IMR-90 (cell line): ENCODE data around the gene PITX1. TPM values are rescaled to one million over a fixed set of nuclear protein-coding genes. Genes with fewer than 3 reads are reported as not detected.

ENCODE experiments used
- ATAC-seq: fragments of 200-7000 bp; cut with Tn5 transposase; 2 replicates; pipeline ENCODE4 v1.9.1; 2020; ENCODE audit warnings: low read depth, mild to moderate bottlenecking, moderate library complexity
- BruUV-seq: library from RNA; stranded (reverse); fragments of 400-500 nt; replicated peaks from 2 replicates; lab custom pipeline; 2021; lab: Mats Ljungman, UMichigan
- CTCF ChIA-PET: fragments of 300-600 bp; formaldehyde crosslinking; extraction: SDS; loops from one replicate; lab custom pipeline; 2021; ENCODE audit warnings: antibody characterized with exemption; lab: Yijun Ruan, JAX
- POLR2A ChIA-PET: fragments of 300-600 bp; sonication (Branson Sonifier 250); formaldehyde crosslinking; loops from one replicate; lab custom pipeline; 2022; ENCODE audit warnings: antibody characterized with exemption; ENCODE audit not compliant: unreplicated experiment; lab: Charles Lee
- DNase-seq: peaks from one replicate; pipeline ENCODE4 v3.0.0; 2013
- H2AFZ ChIP-seq: replicated peaks from 2 replicates; pipeline ENCODE3; 2013; ENCODE audit warnings: low read length, mild to moderate bottlenecking; ENCODE audit not compliant: poor library complexity
- H2AK5ac ChIP-seq: 2 replicates; pipeline ENCODE4 v1.6.1; 2013; ENCODE audit warnings: low read depth, low read length, inconsistent platforms
- H2AK9ac ChIP-seq: replicated peaks from 2 replicates; pipeline ENCODE3; 2013; ENCODE audit warnings: mild to moderate bottlenecking, low read depth, low read length, moderate library complexity; ENCODE audit not compliant: poor library complexity
- H2BK120ac ChIP-seq: 2 replicates; pipeline ENCODE4 v1.6.1; 2013; ENCODE audit warnings: low read depth, low read length, inconsistent platforms
- H2BK15ac ChIP-seq: 3 replicates; pipeline ENCODE4 v1.6.1; 2013; ENCODE audit warnings: low read depth, low read length, inconsistent platforms
- H2BK20ac ChIP-seq: 2 replicates; pipeline ENCODE4 v1.6.1; 2013; ENCODE audit warnings: low read depth, mild to moderate bottlenecking, inconsistent platforms, low read length, moderate library complexity
- H2BK5ac ChIP-seq: 2 replicates; pipeline ENCODE4 v1.6.1; 2013; ENCODE audit warnings: mild to moderate bottlenecking, low read depth, low read length, inconsistent platforms; ENCODE audit not compliant: poor library complexity, severe bottlenecking
- H3K14ac ChIP-seq: replicated peaks from 2 replicates; pipeline ENCODE4 v1.6.1; 2013; ENCODE audit warnings: low read depth, low read length, inconsistent platforms
- H3K18ac ChIP-seq: 2 replicates; pipeline ENCODE4 v1.6.1; 2013; ENCODE audit warnings: low read depth, low read length, control low read depth
- H3K23ac ChIP-seq: 2 replicates; pipeline ENCODE4 v1.6.1; 2013; ENCODE audit warnings: low read depth, low read length, inconsistent platforms
- H3K27ac ChIP-seq: 2 replicates; pipeline ENCODE4 v1.5.1; 2013; ENCODE audit warnings: mild to moderate bottlenecking, control low read depth, low read length; ENCODE audit not compliant: insufficient read depth
- H3K27me3 ChIP-seq: 2 replicates; pipeline ENCODE4 v1.6.1; 2013; ENCODE audit warnings: low read length; ENCODE audit not compliant: control insufficient read depth, insufficient read depth
- H3K36me3 ChIP-seq: 2 replicates; pipeline ENCODE4 v1.6.1; 2013; ENCODE audit warnings: low read length, mixed read lengths; ENCODE audit not compliant: control insufficient read depth, insufficient read depth
- H3K4ac ChIP-seq: 2 replicates; pipeline ENCODE4 v1.6.1; 2013; ENCODE audit warnings: low read depth, low read length, inconsistent platforms
- H3K4me1 ChIP-seq: 2 replicates; pipeline ENCODE4 v1.6.1; 2013; ENCODE audit warnings: low read length, mixed read lengths; ENCODE audit not compliant: control insufficient read depth, insufficient read depth
- H3K4me2 ChIP-seq: 2 replicates; pipeline ENCODE4 v1.6.1; 2013; ENCODE audit warnings: low read depth, mild to moderate bottlenecking, control low read depth, low read length, moderate library complexity
- H3K4me3 ChIP-seq: 2 replicates; pipeline ENCODE4 v1.5.1; 2013; ENCODE audit warnings: low read depth, mild to moderate bottlenecking, control low read depth, low read length, moderate library complexity; ENCODE audit not compliant: insufficient read depth
- H3K56ac ChIP-seq: 2 replicates; pipeline ENCODE4 v1.6.1; 2013; ENCODE audit warnings: low read length, inconsistent platforms; ENCODE audit not compliant: insufficient read depth; ENCODE audit errors: extremely low read depth
- H3K79me1 ChIP-seq, 2 experiments: 2 replicates each; pipeline ENCODE4 v1.6.1; 2013; ENCODE audit warnings: low read length in 2 of 2, inconsistent platforms in 1 of 2, low read depth in 1 of 2
- H3K9ac ChIP-seq: 2 replicates; pipeline ENCODE4 v1.6.1; 2013; ENCODE audit warnings: low read depth, low read length, control low read depth
- H3K9me1 ChIP-seq: 2 replicates; pipeline ENCODE4 v1.6.1; 2013; ENCODE audit warnings: low read length, inconsistent platforms; ENCODE audit not compliant: insufficient read depth
- H3K9me3 ChIP-seq: 2 replicates; pipeline ENCODE4 v1.6.1; 2013; ENCODE audit warnings: low read length; ENCODE audit not compliant: control insufficient read depth, insufficient read depth
- H4K20me1 ChIP-seq: 2 replicates; pipeline ENCODE4 v1.6.1; 2013; ENCODE audit warnings: low read length, inconsistent platforms; ENCODE audit not compliant: insufficient read depth
- H4K5ac ChIP-seq: 2 replicates; pipeline ENCODE4 v1.6.1; 2013; ENCODE audit warnings: mild to moderate bottlenecking, low read depth, low read length, control low read depth
- H4K8ac ChIP-seq, 2 experiments: 2 replicates each; pipeline ENCODE4 v1.6.1; 2013; ENCODE audit warnings: low read depth in 2 of 2, low read length in 2 of 2, control low read depth in 1 of 2, inconsistent platforms in 1 of 2
- H4K91ac ChIP-seq: 2 replicates; pipeline ENCODE4 v1.6.1; 2013; ENCODE audit warnings: low read depth, low read length, inconsistent platforms; ENCODE audit not compliant: insufficient read depth
- MAZ ChIP-seq: IDR thresholded peaks from 2 replicates; pipeline ENCODE4 v1.6.1; 2012; ENCODE audit warnings: low read depth, mild to moderate bottlenecking, low read length, improper control_type of control experiment, moderate library complexity, borderline replicate concordance
- MXI1 ChIP-seq: IDR thresholded peaks from 2 replicates; pipeline ENCODE4 v1.6.1; 2012; ENCODE audit warnings: low read depth, mild to moderate bottlenecking, low read length, moderate library complexity, borderline replicate concordance
- WGBS, 2 experiments: methylation state at CpG; one replicate each; pipeline versions ENCODE4 v1.1.5 to v1.1.7; 2013; ENCODE audit warnings: missing lambda C conversion rate in 2 of 2; ENCODE audit not compliant: insufficient read length in 1 of 2; ENCODE audit errors: extremely low coverage in 2 of 2; 5-methylcytosine and 5-hydroxymethylcytosine counted together
- dilution Hi-C: fragments of 300-500 bp; cut with HindIII; formaldehyde crosslinking; loops from one replicate; pipeline ENCODE4 v1.14.3; 2018; ENCODE audit warnings: low sequenced_read_pairs; ENCODE audit not compliant: unreplicated experiment
- in situ Hi-C: fragments of 300-500 bp; cut with MboI; formaldehyde crosslinking; loops from 3 replicates; pipeline ENCODE4 v1.14.3; 2019; ENCODE audit warnings: low sequenced_read_pairs, inconsistent platforms, mixed read lengths
- intact Hi-C: fragments of 100-400 bp; cut with micrococcal nuclease; formaldehyde crosslinking; loops from 2 replicates; pipeline ENCODE4 v1.10.0; 2022
- polyA plus RNA-seq, 3 experiments: library from polyadenylated mRNA; depleted of rRNA; stranded (reverse); fragments of >200 nt; gene quantifications; 2 replicates each; pipeline ENCODE4 v1.2.3, GENCODE V29; 2012; ENCODE audit warnings: low replicate concordance in 1 of 3
- total RNA-seq: library from RNA; depleted of rRNA; stranded (reverse); fragments of >200 nt; gene quantifications from 2 replicates; pipeline ENCODE4 v1.2.3, GENCODE V29; 2012

Gene PITX1
- total and polyA plus RNA-seq, 2 of the 4 experiments (the other 2 are of a cell fraction) = 10.4 to 29.8 TPM

- peak overlapping the region; percentile 69 for H3K14ac ChIP-seq
- dilution Hi-C loops (no loop called here), in situ Hi-C loops (no loop called here), intact Hi-C loops (loop anchor here (1.0 to 5.0 kb wide), 3 partner anchors 173 to 298 kb away; no protein-coding TSS in a partner anchor)
- H3K23ac ChIP-seq = peak overlapping the region; percentile 60
- ChIA-PET CTCF (interaction anchor here (0.6 to 1.1 kb wide), 2 partner anchors 157 to 187 kb away, joined by 3 to 4 read pairs; no protein-coding TSS in a partner anchor), POLR2A (interaction anchor here (0.6 kb wide), 1 partner anchor 277 kb away, joined by 5 read pairs; no protein-coding TSS in a partner anchor)
- H3K36me3 ChIP-seq = peaks cover 19% of the 10 kb centered on the region
- no TSS peak for BruUV-seq
- H3K9me1 ChIP-seq = 0 out of 2 replicates have a peak, but pooled peaks cover 6% of the 10 kb centered on the region
- peak overlapping the region; percentile 91 for H4K5ac ChIP-seq
- H2AK5ac ChIP-seq = peak overlapping the region; percentile 81; the same call in 1 of the 2 replicates
- H3K9ac ChIP-seq = peak overlapping the region; percentile 64
- peaks cover 19% of the 10 kb centered on the region; the same call in 1 of the 2 replicates for H3K4me1 ChIP-seq
- peaks cover 23% of the 10 kb centered on the region for H4K20me1 ChIP-seq
- peaks cover 26% of the 10 kb centered on the region for H3K27me3 ChIP-seq
- peak overlapping the region; percentile 91 for H2BK120ac ChIP-seq
- H3K4ac ChIP-seq = peak overlapping the region; percentile 85
- peak overlapping the region; percentile 92 for H3K27ac ChIP-seq
- H4K8ac ChIP-seq = peak overlapping the region; percentile 55 to 87
- H4K91ac ChIP-seq = peak overlapping the region; percentile 91
- peak overlapping the region; percentile 59; the same call in 1 of the 2 replicates for H2BK20ac ChIP-seq
- peak overlapping the region; percentile 95 for H2AK9ac ChIP-seq
- H3K18ac ChIP-seq = peak overlapping the region; percentile 93
- peak overlapping the region; percentile 91 for H3K4me2 ChIP-seq
- WGBS, 2 experiments = 20% methylated on average over 22 of the region's 65 CpGs; no CpG with 5 or more reads in 1 of the 2 experiments
- ATAC-seq = peak; percentile 73
- H3K56ac ChIP-seq = peak overlapping the region; percentile 57; the same call in 1 of the 2 replicates
- H2BK5ac ChIP-seq = peak overlapping the region; percentile 65
- H3K9me3 ChIP-seq = peaks cover 11% of the 10 kb centered on the region; the same call in 1 of the 2 replicates
- peak overlapping the region; percentile 60 for H3K4me3 ChIP-seq
- peak overlapping the region; percentile 93 for H2AFZ ChIP-seq
- TF ChIP-seq MXI1 (no peak), MAZ (peak; percentile 41; the same call in 1 of the 2 replicates)
- H3K79me1 ChIP-seq = peaks cover 3 to 24% of the 10 kb centered on the region in 2 experiments; a peak in 3 of 4 replicates
- DNase-seq = peak; percentile 69
- peak overlapping the region; percentile 4; the same call in 1 of the 3 replicates for H2BK15ac ChIP-seq
These were observed 371 bp upstream of the PITX1 start for GRCh38 chr5:135034236-135034962.
